Loucy (cell line): ENCODE results near the gene PTPRA.

ENCODE experiments used
- H2AFZ ChIP-seq: fragments of 200-600 bp; sonication (generic); 2 replicates; pipeline ENCODE4 v1.6.0; 2016; ENCODE audit warnings: antibody characterized with exemption, mild to moderate bottlenecking, low read length, moderate library complexity
- H3F3A ChIP-seq: fragments of 200-600 bp; 2 replicates; pipeline ENCODE4 v1.6.0; 2016; ENCODE audit warnings: antibody characterized with exemption, low read depth, mild to moderate bottlenecking
- H3K27me3 ChIP-seq: fragments of 200-600 bp; sonication (generic); 2 replicates; pipeline ENCODE4 v1.6.1; 2014; ENCODE audit warnings: low read length, mild to moderate bottlenecking; ENCODE audit not compliant: insufficient read depth, poor library complexity, severe bottlenecking
- H3K36me3 ChIP-seq: fragments of 200-600 bp; sonication (generic); 2 replicates; pipeline ENCODE4 v1.6.1; 2016; ENCODE audit warnings: low read length; ENCODE audit not compliant: insufficient read depth
- H3K4me1 ChIP-seq: fragments of 200-600 bp; sonication (generic); 2 replicates; pipeline ENCODE4 v1.5.1; 2014; ENCODE audit warnings: low read length, mild to moderate bottlenecking; ENCODE audit not compliant: insufficient read depth, poor library complexity, severe bottlenecking
- H3K4me2 ChIP-seq: fragments of 200-600 bp; sonication (generic); 2 replicates; pipeline ENCODE4 v1.6.0; 2014; ENCODE audit warnings: antibody characterized with exemption, low read length, low read depth, mild to moderate bottlenecking; ENCODE audit not compliant: poor library complexity, severe bottlenecking
- H3K4me3 ChIP-seq: fragments of 200-600 bp; sonication (generic); 2 replicates; pipeline ENCODE4 v1.5.1; 2014; ENCODE audit warnings: low read length, mild to moderate bottlenecking, mixed read lengths; ENCODE audit not compliant: poor library complexity, severe bottlenecking
- H3K79me2 ChIP-seq: fragments of 200-600 bp; sonication (generic); 2 replicates; pipeline ENCODE4 v1.6.1; 2014; ENCODE audit warnings: low read length; ENCODE audit not compliant: insufficient read depth
- H3K9ac ChIP-seq: fragments of 200-600 bp; sonication (generic); 2 replicates; pipeline ENCODE4 v1.6.0; 2014; ENCODE audit warnings: mild to moderate bottlenecking, low read depth, low read length, moderate library complexity; ENCODE audit not compliant: poor library complexity, severe bottlenecking
- H3K9me2 ChIP-seq: fragments of 200-600 bp; sonication (generic); replicated peaks from 2 replicates; pipeline ENCODE4 v1.6.1; 2016; ENCODE audit warnings: low read depth, low read length, mixed read lengths
- H3K9me3 ChIP-seq: fragments of 200-600 bp; sonication (generic); 2 replicates; pipeline ENCODE4 v1.6.1; 2014; ENCODE audit warnings: mild to moderate bottlenecking, antibody characterized with exemption, low read length, low read depth; ENCODE audit not compliant: insufficient read depth
- H4K20me1 ChIP-seq: fragments of 200-600 bp; sonication (generic); 2 replicates; pipeline ENCODE4 v1.6.0; 2014; ENCODE audit warnings: antibody characterized with exemption, low read length, mild to moderate bottlenecking; ENCODE audit not compliant: insufficient read depth, poor library complexity, severe bottlenecking
- EZH2phosphoT487 ChIP-seq: fragments of 200-600 bp; IDR thresholded peaks from 2 replicates; pipeline ENCODE4 v1.6.1; 2018; ENCODE audit warnings: antibody characterized with exemption, mild to moderate bottlenecking, moderate library complexity, borderline replicate concordance
- TF ChIP-seq, protein P1 (sequence below): fragments of 200-600 bp; sonication (generic); conservative IDR thresholded peaks from 2 replicates; pipeline ENCODE4 v1.5.1; 2014; ENCODE audit warnings: mild to moderate bottlenecking, antibody characterized with exemption, low read length

Gene PTPRA

DNA sequence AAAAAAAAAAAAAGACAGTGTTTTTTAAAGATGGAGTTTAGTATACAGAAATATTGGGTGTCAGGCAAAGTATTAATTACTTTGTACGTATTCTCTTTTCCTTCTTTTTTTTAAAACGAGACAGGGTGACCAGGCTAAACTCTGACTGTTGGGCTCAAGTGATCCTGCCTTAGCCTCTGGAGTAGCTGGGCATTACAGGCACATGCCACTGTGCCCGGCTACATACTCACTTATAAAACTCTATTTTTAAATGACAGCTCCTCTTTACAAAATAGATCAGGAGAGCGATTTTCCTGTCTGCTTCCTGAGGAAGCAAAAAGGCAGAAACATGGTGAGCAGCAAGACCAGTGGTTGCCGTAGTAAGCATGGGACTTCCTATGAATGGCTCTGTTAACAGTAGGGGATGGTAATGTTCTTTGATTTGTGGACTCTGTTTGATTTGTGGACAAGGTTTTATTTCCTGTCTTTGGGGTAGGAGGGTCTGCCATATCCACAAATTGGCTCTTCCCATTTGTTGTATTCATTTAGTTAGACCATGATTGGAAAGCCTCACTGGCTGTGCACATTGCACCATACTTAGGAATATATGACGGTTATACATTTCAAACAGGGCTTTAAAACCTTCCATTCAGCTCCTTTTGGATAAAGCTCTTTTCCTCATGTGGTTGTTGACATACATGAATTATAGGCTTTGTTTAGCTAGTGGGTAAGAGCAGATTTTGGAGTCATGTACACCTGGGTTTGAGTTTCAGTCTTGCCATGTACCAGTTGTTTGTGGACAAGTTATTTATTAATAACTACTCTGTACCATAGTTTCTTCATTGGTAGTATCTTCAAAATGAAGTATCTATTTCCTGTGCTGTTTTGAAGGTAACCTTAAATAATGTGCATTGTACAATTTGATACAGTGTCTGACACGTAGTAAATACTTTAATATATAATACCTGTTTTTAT is 45.1 kb downstream of the PTPRA start:
- H3K4me3 ChIP-seq: no peak overlapping the region
- peaks cover 37% of the 10 kb centered on the region; the same call in 1 of the 2 replicates for H3K79me2 ChIP-seq
- H3K4me2 ChIP-seq: no peak overlapping the region
- H3K27me3 ChIP-seq: no peaks in the 10 kb centered on the region
- no peak overlapping the region for H3K9ac ChIP-seq
- TF ChIP-seq, protein P1, sequence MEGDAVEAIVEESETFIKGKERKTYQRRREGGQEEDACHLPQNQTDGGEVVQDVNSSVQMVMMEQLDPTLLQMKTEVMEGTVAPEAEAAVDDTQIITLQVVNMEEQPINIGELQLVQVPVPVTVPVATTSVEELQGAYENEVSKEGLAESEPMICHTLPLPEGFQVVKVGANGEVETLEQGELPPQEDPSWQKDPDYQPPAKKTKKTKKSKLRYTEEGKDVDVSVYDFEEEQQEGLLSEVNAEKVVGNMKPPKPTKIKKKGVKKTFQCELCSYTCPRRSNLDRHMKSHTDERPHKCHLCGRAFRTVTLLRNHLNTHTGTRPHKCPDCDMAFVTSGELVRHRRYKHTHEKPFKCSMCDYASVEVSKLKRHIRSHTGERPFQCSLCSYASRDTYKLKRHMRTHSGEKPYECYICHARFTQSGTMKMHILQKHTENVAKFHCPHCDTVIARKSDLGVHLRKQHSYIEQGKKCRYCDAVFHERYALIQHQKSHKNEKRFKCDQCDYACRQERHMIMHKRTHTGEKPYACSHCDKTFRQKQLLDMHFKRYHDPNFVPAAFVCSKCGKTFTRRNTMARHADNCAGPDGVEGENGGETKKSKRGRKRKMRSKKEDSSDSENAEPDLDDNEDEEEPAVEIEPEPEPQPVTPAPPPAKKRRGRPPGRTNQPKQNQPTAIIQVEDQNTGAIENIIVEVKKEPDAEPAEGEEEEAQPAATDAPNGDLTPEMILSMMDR: no peak
- TF ChIP-seq EZH2phosphoT487: no peak
- peaks cover 3% of the 10 kb centered on the region; the same call in 1 of the 2 replicates for H3K36me3 ChIP-seq
- H3K9me3 ChIP-seq: no peaks in the 10 kb centered on the region
- peaks cover 4% of the 10 kb centered on the region for H3K4me1 ChIP-seq
- no peaks in the 10 kb centered on the region for H3K9me2 ChIP-seq
- H4K20me1 ChIP-seq: peaks cover 19% of the 10 kb centered on the region
- H3F3A ChIP-seq: no peaks in the 10 kb centered on the region
- H2AFZ ChIP-seq: no peak overlapping the region

DNA sequence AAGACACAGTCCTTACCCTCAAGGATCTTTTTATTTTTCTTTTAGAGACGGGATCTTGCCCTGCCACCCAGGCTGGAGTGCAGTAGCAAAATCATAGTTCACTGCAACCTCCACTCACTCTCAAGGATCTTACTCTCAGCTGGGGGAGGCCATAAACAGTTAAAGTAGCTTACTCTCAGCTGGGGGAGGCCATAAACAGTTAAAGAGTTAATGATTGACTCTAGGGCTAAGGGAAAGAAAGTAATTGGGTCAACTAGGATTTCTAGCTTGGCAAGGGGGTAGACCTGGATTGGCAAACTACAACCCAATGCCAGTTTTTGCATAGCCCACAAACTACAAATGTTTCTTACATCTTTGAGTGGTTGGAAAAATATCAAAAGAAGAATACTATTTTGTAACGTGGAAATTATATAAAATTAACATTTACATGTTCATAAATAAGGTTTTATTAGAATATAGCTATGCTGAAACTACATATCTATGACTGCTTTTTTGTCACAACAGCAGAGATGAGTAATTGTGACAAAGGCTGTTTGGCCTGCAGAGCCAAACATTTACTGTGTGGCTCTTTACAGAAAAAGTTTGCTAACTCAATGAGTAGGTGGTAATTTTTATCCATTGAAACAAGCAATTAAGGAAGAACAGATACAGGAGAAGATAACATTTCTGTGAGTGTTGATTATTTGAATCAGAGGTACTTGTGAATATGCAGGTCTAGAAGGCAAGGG is 46.4 kb downstream of the PTPRA start:
- Histone ChIP-seq H2AFZ (no peak overlapping the region), H4K20me1 (peaks cover 15% of the 10 kb centered on the region), H3F3A (no peaks in the 10 kb centered on the region), H3K36me3 (peaks cover 11% of the 10 kb centered on the region; the same call in 1 of the 2 replicates), H3K27me3 (no peaks in the 10 kb centered on the region), H3K9ac (no peak overlapping the region), H3K9me3 (no peaks in the 10 kb centered on the region), H3K9me2 (no peaks in the 10 kb centered on the region), H3K79me2 (peaks cover 37% of the 10 kb centered on the region; the same call in 1 of the 2 replicates), H3K4me3 (no peak overlapping the region), H3K4me1 (peaks cover 4% of the 10 kb centered on the region), H3K4me2 (no peak overlapping the region)
- TF ChIP-seq EZH2phosphoT487: no peak
- TF ChIP-seq, protein P1: no peak

DNA sequence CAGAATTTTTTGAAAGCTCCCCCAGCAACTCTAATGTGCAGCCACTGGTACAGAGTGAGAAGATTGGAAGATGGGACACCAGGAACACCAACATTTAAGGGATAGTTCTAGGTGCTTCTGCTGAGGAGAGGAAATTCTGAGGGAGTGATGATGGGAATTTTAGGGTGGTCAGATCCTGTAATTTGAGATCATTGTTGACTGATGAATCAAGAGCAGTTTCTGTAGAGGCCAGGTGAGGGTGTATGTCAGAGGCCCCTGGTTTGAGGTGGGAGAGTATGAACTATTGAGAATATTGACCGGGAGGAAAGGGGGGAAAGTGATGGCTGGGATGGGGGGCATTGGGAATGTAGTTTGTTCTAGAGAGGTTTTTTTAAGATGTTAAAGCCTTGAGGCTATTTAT is 47.2 kb downstream of the PTPRA start:
- H3K9me2 ChIP-seq: no peaks in the 10 kb centered on the region
- H3K36me3 ChIP-seq: peaks cover 17% of the 10 kb centered on the region; the same call in 1 of the 2 replicates
- H3K9ac ChIP-seq: no peak overlapping the region
- no peaks in the 10 kb centered on the region for H3K27me3 ChIP-seq
- no peak overlapping the region for H3K4me3 ChIP-seq
- peaks cover 37% of the 10 kb centered on the region; the same call in 1 of the 2 replicates for H3K79me2 ChIP-seq
- no peak overlapping the region for H2AFZ ChIP-seq
- H3K4me1 ChIP-seq: peaks cover 4% of the 10 kb centered on the region
- peaks cover 15% of the 10 kb centered on the region for H4K20me1 ChIP-seq
- no peaks in the 10 kb centered on the region for H3K9me3 ChIP-seq
- no peaks in the 10 kb centered on the region for H3F3A ChIP-seq
- H3K4me2 ChIP-seq: no peak overlapping the region
- TF ChIP-seq, protein P1: no peak
- TF ChIP-seq EZH2phosphoT487: no peak
